ENCODE measurements around the gene CREB5.
"Not testable (repeated sequence)": the region's sequence is repeated elsewhere in the genome, so short reads cannot be mapped to it uniquely, and the experiment has no call there.

The CREB5 gene

DNA sequence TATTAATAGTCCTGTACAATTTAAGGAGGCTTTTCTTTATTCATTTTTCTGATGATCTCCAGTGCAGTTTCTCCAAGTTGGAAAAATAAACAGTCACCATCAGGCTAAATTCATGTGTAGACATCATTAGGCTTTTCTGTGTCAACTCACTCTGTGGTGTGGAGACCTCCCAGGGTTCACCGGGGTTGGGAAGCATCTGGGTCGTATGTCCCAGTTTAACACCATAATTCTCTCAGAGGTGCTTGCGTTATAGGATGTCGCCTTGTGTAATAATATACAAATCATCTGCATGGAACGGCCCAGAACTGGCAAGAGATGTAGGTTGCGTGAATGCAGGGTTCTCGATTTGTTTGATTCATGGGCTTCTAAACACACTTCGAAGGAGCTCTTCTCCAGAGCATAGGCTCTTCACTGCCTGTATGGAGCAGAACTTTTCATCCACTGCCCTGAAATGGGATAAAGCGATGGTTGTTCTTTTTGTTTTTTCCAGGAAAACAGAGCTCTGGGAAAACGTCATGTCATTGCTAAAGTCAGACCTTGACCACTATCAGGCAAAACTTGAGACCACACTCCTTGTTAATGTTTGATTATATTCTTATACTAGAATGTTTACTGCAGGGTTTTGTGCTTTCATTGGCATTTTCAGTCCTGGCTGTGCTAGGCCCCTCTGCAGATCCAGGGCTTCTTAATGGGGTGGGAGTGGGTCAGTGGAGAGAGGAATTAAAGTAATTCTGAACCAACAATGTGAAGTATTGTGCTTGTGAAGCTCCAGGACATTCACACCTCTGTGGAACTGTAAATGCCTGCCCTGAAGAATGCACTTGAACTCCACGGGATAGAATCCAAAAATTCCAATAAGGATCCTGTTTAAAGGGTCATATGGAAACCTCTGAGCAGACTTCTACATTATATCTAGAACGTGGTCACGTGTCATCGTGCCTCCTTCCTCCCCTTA, 373.0 kb downstream of the CREB5 start:
- Mint-ChIP-seq H3K9me3 (no peaks in the 10 kb centered on the region), H3K4me1 (no peaks in the 10 kb centered on the region), H3K27ac (ENCODE audit: low read depth) (no peak overlapping the region), H3K4me3 (no peak overlapping the region), H3K36me3 (ENCODE audit: insufficient read depth) (no peaks in the 10 kb centered on the region), H3K27me3 (peaks cover 14% of the 10 kb centered on the region)
- DNase-seq (ENCODE audit: low spot score in 2 of 2) (no peak), ATAC-seq (replicated peaks; ENCODE audit: extremely low read depth, poor library complexity, severe bottlenecking) (no peak)

GRCh38 chr7:28786156-28786555, 373.8 kb downstream of the CREB5 start:
- not testable (repeated sequence) for H3K27ac Mint-ChIP-seq (ENCODE audit: low read depth); H3K4me1 Mint-ChIP-seq; H3K36me3 Mint-ChIP-seq (ENCODE audit: insufficient read depth); H3K4me3 Mint-ChIP-seq; H3K9me3 Mint-ChIP-seq; DNase-seq (ENCODE audit: low spot score in 2 of 2); ATAC-seq (replicated peaks; ENCODE audit: extremely low read depth, poor library complexity, severe bottlenecking)
- H3K27me3 Mint-ChIP-seq: peaks cover 18% of the 10 kb centered on the region

GRCh38 chr7:28787106-28787505, 374.8 kb downstream of the CREB5 start:
- Mint-ChIP-seq H3K9me3 (no peaks in the 10 kb centered on the region), H3K4me1 (no peaks in the 10 kb centered on the region), H3K4me3 (no peak overlapping the region), H3K27me3 (peaks cover 25% of the 10 kb centered on the region), H3K27ac (ENCODE audit: low read depth) (no peak overlapping the region), H3K36me3 (ENCODE audit: insufficient read depth) (no peaks in the 10 kb centered on the region)
- DNase-seq (ENCODE audit: low spot score in 2 of 2) (no peak), ATAC-seq (replicated peaks; ENCODE audit: extremely low read depth, poor library complexity, severe bottlenecking) (no peak)

DNA sequence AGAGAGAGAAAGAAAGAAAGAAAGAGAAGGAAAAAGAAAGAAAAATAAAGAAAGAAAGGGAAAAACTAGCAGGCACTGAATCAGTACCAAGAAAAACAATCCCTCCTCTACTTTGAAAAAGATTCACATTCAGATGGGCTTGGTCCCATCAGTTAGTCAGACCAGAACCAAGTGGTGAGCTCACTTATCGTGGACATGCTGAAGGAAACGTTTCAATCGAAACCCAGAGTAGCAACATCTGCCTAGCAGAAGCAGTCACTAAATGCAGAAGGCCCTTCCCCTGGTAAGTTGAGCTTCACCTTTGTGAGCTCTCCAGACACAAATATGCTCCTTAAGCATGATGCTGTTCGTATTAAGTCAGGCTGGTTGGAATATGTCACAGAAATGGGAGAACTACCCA, 378.1 kb downstream of the CREB5 start:
- Mint-ChIP-seq H3K9me3 (no peaks in the 10 kb centered on the region), H3K36me3 (ENCODE audit: insufficient read depth) (no peaks in the 10 kb centered on the region), H3K27ac (ENCODE audit: low read depth) (no peak overlapping the region), H3K4me3 (no peak overlapping the region), H3K4me1 (no peaks in the 10 kb centered on the region), H3K27me3 (peaks cover 32% of the 10 kb centered on the region)
- ATAC-seq (replicated peaks; ENCODE audit: extremely low read depth, poor library complexity, severe bottlenecking) (no peak), DNase-seq (ENCODE audit: low spot score in 2 of 2) (no peak)

DNA sequence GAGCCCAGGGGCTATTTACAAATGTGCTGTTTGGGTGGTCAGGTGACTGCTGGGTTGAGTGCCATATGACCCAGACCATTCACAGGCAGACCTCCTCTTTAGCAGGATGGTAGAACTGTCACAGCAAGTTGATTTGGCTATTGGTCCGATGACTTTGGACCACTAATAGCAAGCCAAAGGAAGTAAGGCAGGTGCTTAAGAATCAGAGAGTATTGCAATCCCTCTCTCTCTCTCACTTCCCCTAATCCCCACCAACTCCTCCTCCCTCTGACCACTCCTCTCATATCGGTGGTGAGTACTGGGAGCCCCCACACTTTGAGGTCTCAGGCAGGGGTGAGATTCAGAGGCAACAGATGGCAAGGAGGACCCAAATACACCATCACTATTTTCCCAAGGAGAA, 380.5 kb downstream of the CREB5 start:
- Mint-ChIP-seq H3K4me1 (no peaks in the 10 kb centered on the region), H3K27me3 (peaks cover 32% of the 10 kb centered on the region), H3K27ac (ENCODE audit: low read depth) (no peak overlapping the region), H3K36me3 (ENCODE audit: insufficient read depth) (no peaks in the 10 kb centered on the region), H3K4me3 (no peak overlapping the region), H3K9me3 (no peaks in the 10 kb centered on the region)
- ATAC-seq (replicated peaks; ENCODE audit: extremely low read depth, poor library complexity, severe bottlenecking) (no peak), DNase-seq (ENCODE audit: low spot score in 2 of 2) (no peak)

GRCh38 chr7:28793381-28794085, 381.2 kb downstream of the CREB5 start:
- ATAC-seq (replicated peaks; ENCODE audit: extremely low read depth, poor library complexity, severe bottlenecking) (no peak), DNase-seq (ENCODE audit: low spot score in 2 of 2) (no peak)
- H3K27ac Mint-ChIP-seq (ENCODE audit: low read depth): no peak overlapping the region
- no peak overlapping the region for H3K4me3 Mint-ChIP-seq
- no peaks in the 10 kb centered on the region for H3K9me3 Mint-ChIP-seq
- no peaks in the 10 kb centered on the region for H3K4me1 Mint-ChIP-seq
- peaks cover 32% of the 10 kb centered on the region for H3K27me3 Mint-ChIP-seq
- H3K36me3 Mint-ChIP-seq (ENCODE audit: insufficient read depth): no peaks in the 10 kb centered on the region

- DNase-seq (ENCODE audit: low spot score in 2 of 2) (no peak), ATAC-seq (replicated peaks; ENCODE audit: extremely low read depth, poor library complexity, severe bottlenecking) (no peak)
- peaks cover 8% of the 10 kb centered on the region for H3K27me3 Mint-ChIP-seq
- no peak overlapping the region for H3K4me3 Mint-ChIP-seq
- no peak overlapping the region for H3K27ac Mint-ChIP-seq (ENCODE audit: low read depth)
- H3K36me3 Mint-ChIP-seq (ENCODE audit: insufficient read depth): no peaks in the 10 kb centered on the region
- no peaks in the 10 kb centered on the region for H3K4me1 Mint-ChIP-seq
- no peaks in the 10 kb centered on the region for H3K9me3 Mint-ChIP-seq
These were observed 386.0 kb downstream of the CREB5 start for GRCh38 chr7:28798274-28798673.

DNA sequence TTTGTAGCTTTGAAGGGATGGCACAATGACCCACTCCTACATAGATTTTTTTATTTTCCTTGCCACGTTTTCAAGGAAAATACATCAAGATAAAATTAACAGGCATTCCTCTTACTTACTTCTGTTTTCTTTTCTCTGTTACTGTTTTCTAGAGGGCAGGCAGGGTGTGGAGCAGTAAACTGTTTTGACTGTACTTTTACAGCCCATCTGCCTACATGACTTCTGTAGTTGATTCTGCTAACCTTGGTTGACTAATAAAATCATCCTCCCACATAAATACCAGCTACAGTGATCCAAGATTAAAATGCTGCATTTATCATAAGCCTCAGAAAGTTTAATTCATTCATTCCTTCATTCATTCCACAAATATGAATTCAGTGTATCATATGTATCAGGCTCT, 387.3 kb downstream of the CREB5 start:
- no peaks in the 10 kb centered on the region for H3K4me1 Mint-ChIP-seq
- ATAC-seq (replicated peaks; ENCODE audit: extremely low read depth, poor library complexity, severe bottlenecking) (no peak), DNase-seq (ENCODE audit: low spot score in 2 of 2) (no peak)
- H3K27ac Mint-ChIP-seq (ENCODE audit: low read depth): no peak overlapping the region
- peaks cover 9% of the 10 kb centered on the region for H3K27me3 Mint-ChIP-seq
- H3K9me3 Mint-ChIP-seq: peaks cover 5% of the 10 kb centered on the region
- H3K36me3 Mint-ChIP-seq (ENCODE audit: insufficient read depth): no peaks in the 10 kb centered on the region
- H3K4me3 Mint-ChIP-seq: no peak overlapping the region

DNA sequence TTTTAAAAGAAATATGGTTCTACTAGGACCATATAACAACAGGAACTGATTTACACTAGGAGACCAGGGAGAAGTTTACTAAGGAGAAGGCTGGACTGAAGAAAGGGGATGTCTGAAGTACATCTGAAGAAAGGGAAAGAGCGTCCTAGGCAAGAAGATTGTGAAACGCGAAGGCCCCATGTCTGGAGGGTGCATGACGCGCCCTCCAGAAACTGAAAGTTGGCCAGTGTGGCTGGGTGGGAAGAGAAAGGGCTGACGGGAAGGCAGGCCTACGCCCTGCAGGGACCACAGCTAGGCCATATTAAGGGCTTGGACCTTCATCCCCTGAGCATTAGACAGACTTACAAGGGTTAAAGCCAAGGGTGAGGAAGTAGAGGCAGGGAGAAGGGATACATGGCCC, 387.8 kb downstream of the CREB5 start:
- peaks cover 12% of the 10 kb centered on the region for H3K27me3 Mint-ChIP-seq
- H3K4me3 Mint-ChIP-seq: no peak overlapping the region
- no peak for ATAC-seq (replicated peaks; ENCODE audit: extremely low read depth, poor library complexity, severe bottlenecking)
- no peak for DNase-seq (ENCODE audit: low spot score in 2 of 2)
- H3K4me1 Mint-ChIP-seq: no peaks in the 10 kb centered on the region
- H3K36me3 Mint-ChIP-seq (ENCODE audit: insufficient read depth): no peaks in the 10 kb centered on the region
- no peak overlapping the region for H3K27ac Mint-ChIP-seq (ENCODE audit: low read depth)
- peaks cover 5% of the 10 kb centered on the region for H3K9me3 Mint-ChIP-seq

- H3K4me3 Mint-ChIP-seq: no peak overlapping the region
- H3K27me3 Mint-ChIP-seq: peaks cover 19% of the 10 kb centered on the region
- no peak for DNase-seq (ENCODE audit: low spot score in 2 of 2)
- H3K9me3 Mint-ChIP-seq: peaks cover 5% of the 10 kb centered on the region
- no peaks in the 10 kb centered on the region for H3K36me3 Mint-ChIP-seq (ENCODE audit: insufficient read depth)
- no peak overlapping the region for H3K27ac Mint-ChIP-seq (ENCODE audit: low read depth)
- H3K4me1 Mint-ChIP-seq: no peaks in the 10 kb centered on the region
- no peak for ATAC-seq (replicated peaks; ENCODE audit: extremely low read depth, poor library complexity, severe bottlenecking)
These were observed 390.1 kb downstream of the CREB5 start for GRCh38 chr7:28802450-28802849.

DNA sequence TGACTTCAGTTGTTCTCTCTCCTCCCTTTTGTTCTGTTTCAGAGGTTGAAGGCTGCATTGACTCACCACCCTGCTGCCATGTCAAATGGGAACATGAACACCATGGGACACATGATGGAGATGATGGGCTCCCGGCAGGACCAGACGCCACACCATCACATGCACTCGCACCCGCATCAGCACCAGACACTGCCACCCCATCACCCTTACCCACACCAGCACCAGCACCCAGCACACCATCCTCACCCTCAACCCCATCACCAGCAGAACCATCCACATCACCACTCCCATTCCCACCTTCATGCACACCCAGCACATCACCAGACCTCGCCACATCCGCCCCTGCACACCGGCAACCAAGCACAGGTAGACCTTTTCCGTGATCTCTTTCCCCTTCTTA, 391.8 kb downstream of the CREB5 start:
- peaks cover 5% of the 10 kb centered on the region for H3K9me3 Mint-ChIP-seq
- peaks cover 21% of the 10 kb centered on the region for H3K27me3 Mint-ChIP-seq
- peaks cover 2% of the 10 kb centered on the region for H3K36me3 Mint-ChIP-seq (ENCODE audit: insufficient read depth)
- no peaks in the 10 kb centered on the region for H3K4me1 Mint-ChIP-seq
- H3K4me3 Mint-ChIP-seq: no peak overlapping the region
- ATAC-seq (replicated peaks; ENCODE audit: extremely low read depth, poor library complexity, severe bottlenecking) (no peak), DNase-seq (ENCODE audit: low spot score in 2 of 2) (no peak)
- H3K27ac Mint-ChIP-seq (ENCODE audit: low read depth): no peak overlapping the region

- DNase-seq (ENCODE audit: low spot score in 2 of 2): no peak
- H3K27me3 Mint-ChIP-seq: peaks cover 21% of the 10 kb centered on the region
These were observed 392.7 kb downstream of the CREB5 start for GRCh38 chr7:28804990-28805389.

DNA sequence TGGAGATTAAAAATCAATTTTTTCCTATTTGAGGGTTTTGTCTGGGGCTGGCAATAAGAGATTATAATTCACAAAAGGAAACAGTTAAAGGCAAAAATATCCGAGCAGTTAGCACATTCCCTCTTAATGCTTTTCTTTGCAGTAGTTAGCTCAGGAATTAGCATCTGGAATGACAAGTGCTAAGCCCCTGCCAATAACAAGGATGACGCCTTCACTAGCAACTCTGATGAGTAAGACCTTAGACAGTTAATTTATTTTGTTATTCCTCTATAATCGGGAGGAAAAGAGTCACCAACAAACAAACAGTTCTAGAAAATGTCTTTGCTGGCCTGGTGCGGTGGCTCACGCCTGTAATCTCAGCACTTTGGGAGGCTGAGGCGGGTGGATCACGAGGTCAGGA, 394.5 kb downstream of the CREB5 start:
- Mint-ChIP-seq H3K9me3 (peaks cover 5% of the 10 kb centered on the region), H3K27ac (ENCODE audit: low read depth) (no peak overlapping the region), H3K4me1 (no peaks in the 10 kb centered on the region), H3K36me3 (ENCODE audit: insufficient read depth) (peaks cover 2% of the 10 kb centered on the region), H3K27me3 (peaks cover 21% of the 10 kb centered on the region), H3K4me3 (no peak overlapping the region)
- DNase-seq (ENCODE audit: low spot score in 2 of 2): no peak
- ATAC-seq (replicated peaks; ENCODE audit: extremely low read depth, poor library complexity, severe bottlenecking): no peak

More at GRCh38 chr7:28804990-28805389, 392.7 kb downstream of the CREB5 start:
- Mint-ChIP-seq H3K36me3 (ENCODE audit: insufficient read depth) (peaks cover 2% of the 10 kb centered on the region), H3K4me3 (no peak overlapping the region), H3K4me1 (no peaks in the 10 kb centered on the region), H3K9me3 (peaks cover 5% of the 10 kb centered on the region), H3K27ac (ENCODE audit: low read depth) (no peak overlapping the region)
- no peak for ATAC-seq (replicated peaks; ENCODE audit: extremely low read depth, poor library complexity, severe bottlenecking)

Measured in central memory CD8-positive, alpha-beta T cell (primary cell).